ENCODE measurements around the gene KCTD17. TPM values are rescaled to one million over a fixed set of nuclear protein-coding genes. Genes with fewer than 3 reads are reported as not detected.

The KCTD17 gene
- total RNA-seq, 1 donor from 2014 or later, result 28.9 TPM

GRCh38 chr22:37043828-37044538 lies 7.6 kb upstream of the KCTD17 start:
- peak; percentile 41 for TF ChIP-seq CTCF (IDR thresholded peaks at IDR 0.05)
- DNase-seq (peak; percentile 52), ATAC-seq (ENCODE audit: low read depth) (peak; percentile 97)
- Mint-ChIP-seq H3K36me3 (ENCODE audit: low read depth) (no peaks in the 10 kb centered on the region), H3K4me3 (no peak overlapping the region), H3K27me3 (peaks cover 14% of the 10 kb centered on the region), H3K4me1 (peaks cover 12% of the 10 kb centered on the region), H3K27ac (no peak overlapping the region), H3K9me3 (no peaks in the 10 kb centered on the region)
- intact Hi-C loops (cut with micrococcal nuclease), result loop anchor here (1.0 to 2.0 kb wide), 5 partner anchors 67 to 497 kb away; no protein-coding TSS in a partner anchor
- POLR2A ChIA-PET, result no interaction called here
- CTCF ChIA-PET, result interaction anchor here (0.9 to 3.5 kb wide), 12 partner anchors 14 to 516 kb away, joined by 3 to 30 read pairs (median 4); partner anchors contain the start of genes MPST and TST

GRCh38 chr22:37044634-37045625 lies 6.6 kb upstream of the KCTD17 start:
- H3K27me3 Mint-ChIP-seq, result peaks cover 12% of the 10 kb centered on the region
- POLR2A ChIA-PET, result interaction anchor here (0.6 kb wide), 1 partner anchor 55 kb away, joined by 7 read pairs; no protein-coding TSS in a partner anchor
- intact Hi-C loops (cut with micrococcal nuclease), result loop anchor here (1.0 to 2.0 kb wide), 5 partner anchors 68 to 498 kb away; no protein-coding TSS in a partner anchor
- peak overlapping the region; percentile 9 for H3K27ac Mint-ChIP-seq
- TF ChIP-seq CTCF (IDR thresholded peaks at IDR 0.05), result no peak
- H3K4me1 Mint-ChIP-seq, result peaks cover 12% of the 10 kb centered on the region
- no peak overlapping the region for H3K4me3 Mint-ChIP-seq
- DNase-seq (no peak), ATAC-seq (ENCODE audit: low read depth) (peak; percentile 40)
- H3K36me3 Mint-ChIP-seq (ENCODE audit: low read depth), result no peaks in the 10 kb centered on the region
- CTCF ChIA-PET, result interaction anchor here (0.7 to 3.5 kb wide), 9 partner anchors 15 to 417 kb away, joined by 3 to 30 read pairs (median 4); partner anchors contain the start of genes MPST and TST
- no peaks in the 10 kb centered on the region for H3K9me3 Mint-ChIP-seq

- intact Hi-C loops (cut with micrococcal nuclease), result loop anchor here (2.0 kb wide), 3 partner anchors 69 to 499 kb away; no protein-coding TSS in a partner anchor
- no peak overlapping the region for H3K4me3 Mint-ChIP-seq
- H3K36me3 Mint-ChIP-seq (ENCODE audit: low read depth), result no peaks in the 10 kb centered on the region
- no peaks in the 10 kb centered on the region for H3K9me3 Mint-ChIP-seq
- H3K27ac Mint-ChIP-seq, result no peak overlapping the region
- ChIA-PET CTCF (interaction anchor here (1.3 to 3.5 kb wide), 2 partner anchors 265 to 288 kb away, joined by 4 to 30 read pairs; no protein-coding TSS in a partner anchor), POLR2A (no interaction called here)
- DNase-seq (no peak), ATAC-seq (ENCODE audit: low read depth) (no peak)
- H3K27me3 Mint-ChIP-seq, result peaks cover 3% of the 10 kb centered on the region
- H3K4me1 Mint-ChIP-seq, result peaks cover 12% of the 10 kb centered on the region
- TF ChIP-seq CTCF (IDR thresholded peaks at IDR 0.05), result no peak
These were observed 5.6 kb upstream of the KCTD17 start for GRCh38 chr22:37045958-37046357.

GRCh38 chr22:37046589-37046988 lies 5.0 kb upstream of the KCTD17 start:
- no peaks in the 10 kb centered on the region for H3K36me3 Mint-ChIP-seq (ENCODE audit: low read depth)

More at GRCh38 chr22:37046589-37046988, 5.0 kb upstream of the KCTD17 start:
- ATAC-seq (ENCODE audit: low read depth) (no peak), DNase-seq (no peak)
- Mint-ChIP-seq H3K4me1 (peaks cover 14% of the 10 kb centered on the region), H3K4me3 (no peak overlapping the region), H3K27ac (no peak overlapping the region), H3K9me3 (no peaks in the 10 kb centered on the region), H3K27me3 (peaks cover 2% of the 10 kb centered on the region)
- TF ChIP-seq CTCF (IDR thresholded peaks at IDR 0.05), result no peak
- POLR2A ChIA-PET, result no interaction called here
- intact Hi-C loops (cut with micrococcal nuclease), result no loop called here
- CTCF ChIA-PET, result interaction anchor here (1.3 kb wide), 1 partner anchor 289 kb away, joined by 4 read pairs; no protein-coding TSS in a partner anchor

All from activated B cell treated with CpG ODN at 0.5 μM for 24 hours (primary cell).